ENCODE data around the gene TTC22. TPM values are rescaled to one million over a fixed set of nuclear protein-coding genes. Genes with fewer than 3 reads are reported as not detected.

TTC22 gene
- total and polyA plus RNA-seq, 2 of the 4 experiments (the other 2 are of a cell fraction), result not detected

DNA sequence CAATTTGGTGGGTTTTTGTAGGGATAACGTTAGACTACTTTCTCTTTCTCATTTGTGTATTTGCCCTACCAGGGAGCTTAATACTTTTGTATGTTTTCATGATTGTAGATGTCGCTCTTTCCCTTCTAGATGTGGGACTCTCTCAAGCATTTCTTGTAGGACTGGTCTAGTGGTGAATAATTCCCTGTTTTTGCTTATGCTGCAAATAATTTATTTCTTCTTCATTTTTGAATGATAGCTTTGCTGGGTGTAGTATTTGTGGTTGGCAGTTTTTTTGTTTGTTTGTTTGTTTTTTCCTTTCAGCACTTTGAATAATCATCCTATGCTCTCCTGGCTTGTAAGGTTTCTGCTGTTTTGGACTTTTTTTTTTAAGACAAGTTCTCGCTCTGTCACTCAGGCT, 22.5 kb upstream of the TTC22 start:
- no peak overlapping the region for H2AK5ac ChIP-seq (ENCODE audit: low read depth, low read length)
- H3K27me3 ChIP-seq (ENCODE audit: control insufficient read depth, insufficient read depth, low read length), result peaks cover 21% of the 10 kb centered on the region
- ATAC-seq (ENCODE audit: low read depth) (no peak), DNase-seq (no peak)
- H3K14ac ChIP-seq (replicated peaks; ENCODE audit: low read depth, low read length), result no peak overlapping the region
- no peak overlapping the region for H3K4me3 ChIP-seq (ENCODE audit: insufficient read depth, low read depth, low read length)
- H3K9me1 ChIP-seq (ENCODE audit: insufficient read depth, low read length), result no peaks in the 10 kb centered on the region
- no peak overlapping the region for H2AFZ ChIP-seq (replicated peaks; ENCODE audit: low read length, poor library complexity)
- H3K23ac ChIP-seq (ENCODE audit: low read depth, low read length), result no peak overlapping the region
- no peak overlapping the region for H2AK9ac ChIP-seq (replicated peaks; ENCODE audit: low read depth, low read length, poor library complexity)
- ChIA-PET CTCF (interaction anchor here (0.6 kb wide), 1 partner anchor 918 kb away, joined by 5 read pairs; no protein-coding TSS in a partner anchor), POLR2A (ENCODE audit: unreplicated experiment) (no interaction called here)
- no peak overlapping the region for H4K5ac ChIP-seq (ENCODE audit: low read depth, low read length)
- no peak overlapping the region for H3K4ac ChIP-seq (ENCODE audit: low read depth, low read length)
- H2BK5ac ChIP-seq (ENCODE audit: low read depth, low read length, poor library complexity, severe bottlenecking), result no peak overlapping the region
- H4K91ac ChIP-seq (ENCODE audit: insufficient read depth, low read depth, low read length), result no peak overlapping the region
- H3K18ac ChIP-seq (ENCODE audit: low read depth, low read length), result no peak overlapping the region
- no peak overlapping the region for H4K8ac ChIP-seq (ENCODE audit: low read depth in 2 of 2, low read length in 2 of 2)
- no peak overlapping the region for H2BK120ac ChIP-seq (ENCODE audit: low read depth, low read length)
- no CpG with 5 or more reads among the region's 3 CpGs for WGBS, 2 experiments (ENCODE audit: extremely low coverage in 2 of 2, insufficient read length in 1 of 2)
- H3K4me2 ChIP-seq (ENCODE audit: low read depth, low read length), result no peak overlapping the region
- in situ Hi-C loops (cut with MboI; ENCODE audit: low sequenced_read_pairs) (no loop called here), dilution Hi-C loops (cut with HindIII; ENCODE audit: low sequenced_read_pairs, unreplicated experiment) (no loop called here), intact Hi-C loops (cut with micrococcal nuclease) (no loop called here)
- no peak overlapping the region for H3K56ac ChIP-seq (ENCODE audit: extremely low read depth, insufficient read depth, low read length)
- no peaks in the 10 kb centered on the region for H3K36me3 ChIP-seq (ENCODE audit: control insufficient read depth, insufficient read depth, low read length)
- no peaks in the 10 kb centered on the region for H3K4me1 ChIP-seq (ENCODE audit: control insufficient read depth, insufficient read depth, low read length)
- TF ChIP-seq MAFK (IDR thresholded peaks at IDR 0.05; ENCODE audit: low read depth, low read length) (peak; percentile 56), BHLHE40 (IDR thresholded peaks at IDR 0.05; ENCODE audit: low read depth, low read length) (no peak)
- H2BK20ac ChIP-seq (ENCODE audit: low read depth, low read length), result no peak overlapping the region
- no peaks in the 10 kb centered on the region for H3K79me1 ChIP-seq (ENCODE audit: low read depth in 1 of 2, low read length in 2 of 2)
- no TSS peak for BruUV-seq (replicated peaks)
- no peak overlapping the region for H3K27ac ChIP-seq (ENCODE audit: insufficient read depth, low read length)
- H3K9me3 ChIP-seq (ENCODE audit: control insufficient read depth, insufficient read depth, low read length), result peaks cover 13% of the 10 kb centered on the region
- no peaks in the 10 kb centered on the region for H4K20me1 ChIP-seq (ENCODE audit: insufficient read depth, low read length)
- H3K9ac ChIP-seq (ENCODE audit: low read depth, low read length), result no peak overlapping the region
- no peak overlapping the region for H2BK15ac ChIP-seq (ENCODE audit: low read depth, low read length)

Data from IMR-90 (cell line).